ENCODE data around the gene CAPNS2. TPM values are rescaled to one million over a fixed set of nuclear protein-coding genes. Genes with fewer than 3 reads are reported as not detected.
"Not testable (repeated sequence)": the region's sequence is repeated elsewhere in the genome, so short reads cannot be mapped to it uniquely, and the experiment has no call there.

Gene CAPNS2
- total RNA-seq, 2 experiments from 2014 or later, result not detected

DNA sequence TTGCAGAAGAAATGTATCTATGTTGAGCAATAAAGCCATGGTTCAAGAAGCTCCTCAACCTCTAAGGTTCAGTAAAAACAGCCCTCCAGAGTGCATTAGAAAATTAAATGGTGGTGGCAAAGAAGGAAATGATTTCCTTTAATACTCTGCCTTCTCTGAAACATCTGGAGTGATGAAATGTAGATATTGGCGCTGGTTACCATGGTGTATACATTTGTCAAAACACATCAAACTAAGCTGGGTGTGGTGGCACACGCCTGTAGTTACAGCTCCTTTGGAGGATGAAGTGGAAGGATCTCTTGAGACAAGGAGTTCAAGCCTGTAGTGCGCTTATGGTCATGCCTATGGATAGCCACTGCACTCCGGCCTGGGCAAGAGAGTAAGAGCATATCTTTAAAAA lies 6.0 kb downstream of the CAPNS2 start:
- H3K4me3 Mint-ChIP-seq, result no peak overlapping the region
- no peaks in the 10 kb centered on the region for H3K9me3 Mint-ChIP-seq
- DNase-seq, result no peak
- no peaks in the 10 kb centered on the region for H3K36me3 Mint-ChIP-seq (ENCODE audit: low read depth)
- ChIA-PET CTCF (interaction anchor here (1.0 kb wide), 1 partner anchor 108 kb away, joined by 4 read pairs; no protein-coding TSS in a partner anchor), POLR2A (no interaction called here)
- H3K27me3 Mint-ChIP-seq, result peaks cover 10% of the 10 kb centered on the region
- no peaks in the 10 kb centered on the region for H3K4me1 Mint-ChIP-seq
- H3K27ac Mint-ChIP-seq, result no peak overlapping the region

DNA sequence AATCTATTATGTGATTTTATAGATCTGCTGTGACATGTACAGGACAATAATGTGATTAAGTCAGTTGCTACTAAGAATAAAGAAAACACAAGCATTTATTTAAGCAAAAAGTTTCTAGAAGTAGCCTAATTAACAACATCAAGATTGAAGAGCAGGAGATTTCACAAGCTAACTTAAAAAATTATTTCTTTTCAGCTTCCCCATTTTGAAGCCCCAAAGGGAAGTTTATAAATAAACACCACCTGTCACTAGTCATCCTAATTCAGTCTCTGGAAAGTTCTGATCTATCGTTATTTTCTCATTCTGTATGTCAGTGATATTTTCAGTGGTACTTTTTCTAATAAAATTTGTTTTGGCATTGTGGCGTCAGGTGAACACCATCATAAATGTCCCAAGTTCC lies 8.3 kb downstream of the CAPNS2 start:
- no peaks in the 10 kb centered on the region for H3K4me1 Mint-ChIP-seq
- POLR2A ChIA-PET, result no interaction called here
- H3K27me3 Mint-ChIP-seq, result peaks cover 5% of the 10 kb centered on the region
- no peaks in the 10 kb centered on the region for H3K9me3 Mint-ChIP-seq
- H3K27ac Mint-ChIP-seq, result no peak overlapping the region
- no peak overlapping the region for H3K4me3 Mint-ChIP-seq
- CTCF ChIA-PET, result no interaction called here
- no peak for DNase-seq
- no peaks in the 10 kb centered on the region for H3K36me3 Mint-ChIP-seq (ENCODE audit: low read depth)

DNA sequence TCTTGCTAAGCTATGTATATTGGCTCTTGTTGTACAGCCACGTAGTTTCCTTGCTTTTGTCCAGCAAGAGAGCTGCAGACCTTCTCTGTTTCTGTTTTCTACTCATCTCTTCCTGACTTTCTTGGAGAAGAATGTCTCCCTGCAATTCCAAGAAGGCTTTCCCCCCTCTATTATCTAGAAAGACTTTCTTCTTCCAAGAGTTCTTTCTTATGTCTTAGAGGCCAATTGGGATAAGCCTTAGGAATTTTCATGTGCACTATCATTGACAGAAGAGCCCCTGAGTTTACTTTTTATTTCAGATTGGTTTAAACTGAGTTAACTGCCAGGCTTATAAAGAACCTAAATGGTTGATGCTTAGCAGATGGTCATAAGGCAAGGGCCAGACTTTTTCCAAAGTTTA lies 9.0 kb downstream of the CAPNS2 start:
- Mint-ChIP-seq H3K27ac (no peak overlapping the region), H3K9me3 (no peaks in the 10 kb centered on the region), H3K4me1 (no peaks in the 10 kb centered on the region), H3K4me3 (no peak overlapping the region), H3K27me3 (peaks cover 5% of the 10 kb centered on the region), H3K36me3 (ENCODE audit: low read depth) (no peaks in the 10 kb centered on the region)
- CTCF ChIA-PET, result no interaction called here
- no peak for DNase-seq
- POLR2A ChIA-PET, result no interaction called here

DNA sequence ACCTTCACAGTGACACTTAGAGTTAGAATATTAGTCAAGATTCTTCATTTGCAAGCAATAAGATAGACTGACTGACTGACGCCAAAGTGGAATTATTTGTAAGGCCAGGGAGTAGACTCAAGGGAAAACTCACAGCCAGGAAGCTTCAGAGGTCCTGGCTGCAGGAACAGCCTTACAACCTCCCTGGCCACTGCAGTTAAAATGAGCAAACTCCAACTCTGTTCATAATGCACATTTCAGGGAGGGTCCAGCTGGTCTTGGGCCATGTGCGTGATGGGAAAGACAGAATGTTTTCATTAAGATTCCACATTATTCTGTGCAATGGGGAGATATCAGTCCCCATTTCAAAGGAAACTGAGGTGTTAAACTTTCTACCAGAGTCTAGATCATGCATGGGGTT lies 9.9 kb downstream of the CAPNS2 start:
- Mint-ChIP-seq H3K36me3 (ENCODE audit: low read depth) (no peaks in the 10 kb centered on the region), H3K9me3 (no peaks in the 10 kb centered on the region), H3K27me3 (peaks cover 5% of the 10 kb centered on the region), H3K4me1 (no peaks in the 10 kb centered on the region), H3K4me3 (no peak overlapping the region), H3K27ac (no peak overlapping the region)
- DNase-seq, result no peak
- ChIA-PET POLR2A (no interaction called here), CTCF (interaction anchor here (0.6 kb wide), 1 partner anchor 17 kb away, joined by 3 read pairs; no protein-coding TSS in a partner anchor)

DNA sequence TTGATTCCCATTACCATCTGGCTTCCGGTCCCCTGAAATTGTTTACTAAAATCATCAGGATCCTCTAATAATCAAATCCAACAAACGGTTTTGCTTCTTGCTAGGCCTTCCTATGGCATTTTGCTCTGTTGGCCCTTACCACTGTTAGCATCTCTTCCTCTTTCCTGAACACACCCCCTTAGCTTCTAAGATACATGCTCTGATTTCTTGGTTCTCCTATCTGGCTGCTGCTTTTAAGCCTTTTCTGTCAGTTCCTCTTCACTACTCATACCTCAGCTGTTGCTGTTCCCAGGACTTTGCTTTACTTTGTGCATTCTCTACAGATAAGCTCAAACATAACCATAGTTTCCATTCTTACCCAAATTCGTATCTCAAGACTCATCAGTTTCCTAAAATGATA lies 11.4 kb downstream of the CAPNS2 start:
- Mint-ChIP-seq H3K9me3 (no peaks in the 10 kb centered on the region), H3K27me3 (no peaks in the 10 kb centered on the region), H3K36me3 (ENCODE audit: low read depth) (no peaks in the 10 kb centered on the region), H3K4me1 (no peaks in the 10 kb centered on the region), H3K27ac (no peak overlapping the region), H3K4me3 (no peak overlapping the region)
- CTCF ChIA-PET, result no interaction called here
- DNase-seq, result no peak
- POLR2A ChIA-PET, result no interaction called here

DNA sequence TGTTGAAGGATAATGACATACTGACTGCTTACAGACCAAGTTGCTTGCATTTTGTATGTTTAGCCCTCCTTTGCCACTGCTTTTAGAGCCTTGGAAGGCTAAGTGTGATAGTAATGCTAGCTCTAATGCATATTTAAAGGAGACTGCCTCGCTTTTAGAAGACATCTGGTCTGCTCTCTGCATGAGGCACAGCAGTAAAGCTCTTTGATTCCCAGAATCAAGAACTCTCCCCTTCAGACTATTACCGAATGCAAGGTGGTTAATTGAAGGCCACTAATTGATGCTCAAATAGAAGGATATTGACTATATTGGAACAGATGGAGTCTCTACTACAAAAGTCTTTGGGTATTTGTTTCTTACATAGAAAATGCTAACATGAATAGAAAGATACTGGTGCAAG lies 19.1 kb downstream of the CAPNS2 start:
- H3K27ac Mint-ChIP-seq, result no peak overlapping the region
- no peaks in the 10 kb centered on the region for H3K9me3 Mint-ChIP-seq
- DNase-seq, result no peak
- no peaks in the 10 kb centered on the region for H3K4me1 Mint-ChIP-seq
- H3K4me3 Mint-ChIP-seq, result no peak overlapping the region
- H3K36me3 Mint-ChIP-seq (ENCODE audit: low read depth), result no peaks in the 10 kb centered on the region
- no peaks in the 10 kb centered on the region for H3K27me3 Mint-ChIP-seq
- ChIA-PET POLR2A (no interaction called here), CTCF (interaction anchor here (1.0 kb wide), 1 partner anchor 121 kb away, joined by 3 read pairs; no protein-coding TSS in a partner anchor)

DNA sequence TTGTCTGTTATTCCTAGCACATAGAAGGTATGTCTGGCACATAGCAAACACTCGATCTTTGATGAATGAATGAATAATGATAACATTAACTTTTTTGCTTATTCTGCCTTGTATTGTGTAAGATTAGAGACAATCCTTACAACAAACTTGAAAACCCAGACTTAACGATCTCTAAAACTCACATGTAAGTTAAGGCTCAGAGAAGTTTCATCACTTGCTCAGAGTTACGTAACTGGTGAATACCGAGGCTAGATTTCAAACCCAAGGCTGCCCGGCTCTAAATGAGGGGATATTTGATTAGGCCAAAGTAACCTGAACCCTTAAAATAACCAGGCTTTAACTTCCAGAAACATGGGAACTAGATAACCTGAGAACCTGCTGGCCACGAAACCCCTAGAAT lies 22.3 kb downstream of the CAPNS2 start:
- CTCF ChIA-PET, result no interaction called here
- Mint-ChIP-seq H3K4me3 (no peak overlapping the region), H3K27me3 (peaks cover 4% of the 10 kb centered on the region), H3K4me1 (no peaks in the 10 kb centered on the region), H3K27ac (no peak overlapping the region), H3K9me3 (no peaks in the 10 kb centered on the region), H3K36me3 (ENCODE audit: low read depth) (no peaks in the 10 kb centered on the region)
- POLR2A ChIA-PET, result no interaction called here
- no peak for DNase-seq

DNA sequence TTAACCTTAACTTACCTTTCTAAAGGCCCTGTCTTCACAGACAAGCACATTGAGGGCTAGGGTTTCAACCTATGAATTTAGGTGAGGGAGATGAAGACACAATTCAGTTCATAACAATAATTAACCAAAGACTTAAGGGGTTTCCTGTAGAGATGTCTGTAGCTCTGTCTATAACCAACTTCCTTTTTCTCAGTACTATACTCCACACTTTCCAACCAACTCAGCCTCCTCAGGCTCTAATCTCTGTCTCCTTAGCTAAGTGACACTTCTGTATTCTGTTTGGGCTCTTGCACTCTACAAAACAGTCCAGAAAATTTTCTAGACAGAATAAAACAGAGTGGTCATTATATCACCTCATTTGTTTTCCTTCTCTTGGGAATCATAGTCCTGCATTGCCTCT lies 25.8 kb downstream of the CAPNS2 start:
- no peak for DNase-seq
- Mint-ChIP-seq H3K27me3 (peaks cover 4% of the 10 kb centered on the region), H3K4me1 (no peaks in the 10 kb centered on the region), H3K9me3 (no peaks in the 10 kb centered on the region), H3K4me3 (no peak overlapping the region), H3K27ac (no peak overlapping the region), H3K36me3 (ENCODE audit: low read depth) (no peaks in the 10 kb centered on the region)
- POLR2A ChIA-PET, result no interaction called here
- CTCF ChIA-PET, result no interaction called here

DNA sequence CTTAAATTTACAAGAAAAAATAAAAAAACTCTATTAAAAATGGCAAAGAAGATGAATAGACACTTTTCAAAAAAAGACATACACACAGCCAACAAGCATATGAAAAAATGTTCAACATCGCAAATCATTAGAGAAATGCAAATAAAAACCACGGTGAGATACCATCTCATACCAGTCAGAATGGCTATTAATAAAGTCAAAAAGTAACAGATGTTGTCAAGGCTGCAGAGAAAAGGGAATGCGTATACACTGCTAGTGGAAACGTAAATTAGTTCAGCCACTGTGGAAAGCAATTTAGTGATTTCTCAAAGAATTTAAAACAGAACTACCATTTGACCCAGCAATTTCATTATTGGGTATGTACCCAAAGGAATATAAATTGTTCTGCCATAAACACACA lies 31.4 kb downstream of the CAPNS2 start:
- Mint-ChIP-seq H3K4me3 (no peak overlapping the region), H3K4me1 (no peaks in the 10 kb centered on the region), H3K27ac (no peak overlapping the region), H3K27me3 (peaks cover 3% of the 10 kb centered on the region), H3K9me3 (no peaks in the 10 kb centered on the region), H3K36me3 (ENCODE audit: low read depth) (no peaks in the 10 kb centered on the region)
- ChIA-PET POLR2A (no interaction called here), CTCF (no interaction called here)
- DNase-seq, result no peak

DNA sequence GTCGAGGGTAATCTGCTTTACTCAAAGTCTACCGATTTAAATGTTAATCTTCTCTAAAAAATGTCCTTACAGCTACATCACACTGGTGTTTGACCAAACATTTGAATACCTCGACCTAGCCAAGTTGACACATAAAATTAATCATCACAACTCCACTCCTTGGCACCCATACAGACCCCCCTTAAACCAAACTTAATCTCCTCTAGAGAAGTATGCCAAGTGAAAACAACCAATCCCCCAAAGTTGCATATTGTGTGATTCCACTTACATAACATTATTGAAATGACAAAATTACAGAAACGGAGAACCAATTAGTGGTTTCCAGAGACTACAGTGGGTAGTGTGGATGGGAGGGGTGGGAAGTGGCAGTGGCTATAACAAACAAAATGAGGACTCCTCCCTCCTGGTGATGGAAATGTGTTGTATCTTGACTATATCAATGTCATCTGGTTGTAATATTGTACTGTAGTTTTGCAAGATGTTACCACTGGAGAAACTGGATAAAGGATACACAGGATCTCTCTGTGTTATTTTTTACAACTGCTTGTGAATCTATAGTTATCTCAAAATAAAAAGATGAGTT lies 39.4 kb downstream of the CAPNS2 start:
- no peak overlapping the region for H3K4me3 Mint-ChIP-seq
- H3K27me3 Mint-ChIP-seq, result peaks cover 10% of the 10 kb centered on the region
- H3K27ac Mint-ChIP-seq, result no peak overlapping the region
- no peak for DNase-seq
- H3K36me3 Mint-ChIP-seq (ENCODE audit: low read depth), result no peaks in the 10 kb centered on the region
- H3K4me1 Mint-ChIP-seq, result no peaks in the 10 kb centered on the region
- CTCF ChIA-PET, result no interaction called here
- H3K9me3 Mint-ChIP-seq, result no peaks in the 10 kb centered on the region
- POLR2A ChIA-PET, result no interaction called here

DNA sequence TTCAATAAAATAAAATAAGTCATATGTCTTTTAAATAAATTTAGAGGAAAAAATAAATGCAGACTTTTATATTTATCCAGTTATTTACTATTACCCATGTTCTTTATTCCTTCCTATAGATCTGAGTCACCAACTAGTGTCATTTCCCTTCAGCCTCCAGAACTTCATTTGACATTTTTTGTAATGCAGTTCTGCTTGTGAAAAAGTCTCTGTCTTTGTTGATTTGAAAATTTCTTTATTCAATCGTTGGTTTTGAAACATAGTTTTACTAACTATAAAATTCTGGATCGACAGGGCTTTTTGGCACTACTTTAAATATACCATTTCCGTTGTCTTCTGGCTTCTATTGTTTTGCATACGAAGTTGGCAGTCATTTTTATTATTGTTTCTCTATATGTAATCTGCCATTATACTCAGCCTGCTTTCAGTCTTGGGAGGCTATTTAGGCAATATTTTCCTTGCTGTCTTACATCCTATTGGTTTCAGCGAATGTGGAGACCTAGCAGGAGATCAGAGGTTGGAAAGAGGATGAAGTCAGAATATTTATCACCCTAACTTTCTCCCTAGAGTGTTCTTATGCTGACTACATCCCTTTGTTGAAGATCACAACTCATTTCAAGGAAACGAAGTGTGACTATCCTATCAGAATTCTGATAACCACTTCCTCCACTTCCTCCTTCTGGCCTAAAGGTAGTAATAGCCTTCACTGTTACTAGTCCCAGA lies 47.3 kb downstream of the CAPNS2 start:
- peaks cover 3% of the 10 kb centered on the region for H3K9me3 Mint-ChIP-seq
- no peak overlapping the region for H3K27ac Mint-ChIP-seq
- peaks cover 12% of the 10 kb centered on the region for H3K27me3 Mint-ChIP-seq
- no peaks in the 10 kb centered on the region for H3K36me3 Mint-ChIP-seq (ENCODE audit: low read depth)
- no peaks in the 10 kb centered on the region for H3K4me1 Mint-ChIP-seq
- no peak overlapping the region for H3K4me3 Mint-ChIP-seq
- ChIA-PET POLR2A (no interaction called here), CTCF (no interaction called here)
- no peak for DNase-seq

DNA sequence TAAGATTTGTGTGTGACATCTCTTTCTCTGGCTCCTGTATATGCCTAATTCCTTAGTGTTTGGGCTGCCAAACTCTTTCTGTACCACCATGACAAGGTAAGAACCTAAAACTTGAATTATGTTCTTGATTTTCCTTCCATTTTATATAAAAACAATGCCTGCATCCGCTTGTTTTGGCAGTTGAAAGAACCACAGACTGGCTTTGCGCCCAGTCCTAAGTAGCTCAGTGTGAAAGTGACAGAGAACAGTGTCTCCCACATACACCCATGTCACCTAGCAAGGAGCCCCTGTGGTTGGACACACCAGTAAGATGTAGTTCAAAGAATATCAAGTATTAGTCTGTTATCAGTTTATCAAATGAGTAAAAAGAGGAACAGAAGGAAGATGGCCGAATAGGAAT lies 48.6 kb downstream of the CAPNS2 start:
- DNase-seq, result no peak
- H3K9me3 Mint-ChIP-seq, result peaks cover 3% of the 10 kb centered on the region
- POLR2A ChIA-PET, result no interaction called here
- no peaks in the 10 kb centered on the region for H3K4me1 Mint-ChIP-seq
- no peak overlapping the region for H3K4me3 Mint-ChIP-seq
- H3K27me3 Mint-ChIP-seq, result peaks cover 9% of the 10 kb centered on the region
- no peaks in the 10 kb centered on the region for H3K36me3 Mint-ChIP-seq (ENCODE audit: low read depth)
- H3K27ac Mint-ChIP-seq, result no peak overlapping the region
- CTCF ChIA-PET, result no interaction called here

DNA sequence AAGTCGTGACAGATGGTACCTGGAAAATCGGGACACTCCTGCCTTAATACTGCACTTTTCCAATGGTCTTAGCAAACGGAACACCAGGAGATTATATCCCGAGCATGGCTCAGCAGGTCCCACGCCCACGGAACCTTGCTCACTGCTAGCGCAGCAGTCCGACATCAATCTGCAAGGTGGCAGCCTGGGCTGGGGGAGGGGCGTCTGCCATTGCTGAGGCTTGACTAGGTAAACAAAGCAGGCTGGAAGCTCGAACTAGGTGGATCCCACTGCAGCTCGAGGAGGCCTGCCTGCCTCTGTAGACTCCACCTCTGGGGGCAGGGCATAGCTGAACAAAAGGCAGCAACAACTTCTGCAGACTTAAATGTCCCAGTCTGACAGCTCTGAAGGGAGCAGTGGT lies 49.2 kb downstream of the CAPNS2 start:
- H3K27ac Mint-ChIP-seq; CTCF ChIA-PET; POLR2A ChIA-PET; H3K36me3 Mint-ChIP-seq (ENCODE audit: low read depth); DNase-seq; H3K4me3 Mint-ChIP-seq; H3K9me3 Mint-ChIP-seq; H3K27me3 Mint-ChIP-seq; H3K4me1 Mint-ChIP-seq: not testable (repeated sequence)
